Coronary artery (tissue), 2 donors: ENCODE results near the gene HSD3B1.
"Not testable (repeated sequence)": the region's sequence is repeated elsewhere in the genome, so short reads cannot be mapped to it uniquely, and the experiment has no call there.

ENCODE experiments used
- DNase-seq: peaks from one replicate; pipeline ENCODE4 v3.0.0-alpha.2; 2017; ENCODE audit warnings: low spot score
- H3K27ac ChIP-seq, 2 donors: fragments of 200-600 bp; sonication (generic); one replicate each; pipeline ENCODE4 v1.5.1; 2016 to 2019
- H3K4me3 ChIP-seq: fragments of 200-600 bp; sonication (generic); 2 replicates; pipeline ENCODE4 v1.5.1; 2016; ENCODE audit warnings: mild to moderate bottlenecking, moderate library complexity
- CTCF ChIP-seq: fragments of 200-600 bp; sonication (generic); IDR thresholded peaks from one replicate; pipeline ENCODE4 v1.5.1; 2019; ENCODE audit warnings: antibody characterized with exemption

The HSD3B1 gene

DNA sequence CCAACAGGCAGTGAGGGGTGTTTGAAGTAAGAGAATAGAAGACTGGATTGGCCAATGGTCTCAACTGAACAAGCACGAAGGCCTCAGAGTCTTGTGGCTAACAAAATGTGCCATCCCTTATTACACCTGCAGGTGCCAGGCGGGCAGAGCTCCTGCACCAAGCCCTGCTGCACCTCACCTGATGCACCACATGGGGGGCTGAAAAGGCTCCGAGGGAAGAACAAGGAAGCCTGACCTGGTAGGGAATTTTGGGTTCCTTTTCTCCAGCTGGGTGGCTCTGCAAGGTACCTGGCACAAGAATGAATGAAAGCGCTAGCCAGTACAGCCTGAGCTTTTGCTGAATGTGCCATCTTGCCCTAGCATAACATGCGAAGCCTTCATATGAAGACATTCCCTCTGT is 9.7 kb downstream of the HSD3B1 start:
- TF ChIP-seq CTCF = no peak
- H3K4me3 ChIP-seq = no peak overlapping the region
- DNase-seq = no peak
- no peak overlapping the region for H3K27ac ChIP-seq

DNA sequence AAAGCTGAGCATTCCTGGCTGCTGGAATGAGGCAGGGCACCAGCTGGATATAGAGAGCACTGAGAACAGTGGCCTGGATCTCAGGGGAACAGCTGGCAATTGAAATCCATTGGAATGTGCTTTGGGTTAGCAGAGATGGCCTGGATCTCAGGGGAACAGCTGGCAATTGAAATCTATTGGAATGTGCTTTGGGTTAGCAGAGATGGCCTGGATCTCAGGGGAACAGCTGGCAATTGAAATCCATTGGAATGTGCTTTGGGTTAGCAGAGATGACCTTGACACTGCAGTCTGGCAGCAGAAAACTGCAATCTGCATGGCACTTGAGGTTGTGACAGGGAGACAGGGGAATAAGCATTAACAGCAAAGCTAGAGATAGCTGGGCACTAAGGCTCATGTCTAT is 10.7 kb downstream of the HSD3B1 start:
- H3K4me3 ChIP-seq, DNase-seq, H3K27ac ChIP-seq: not testable (repeated sequence)

DNA sequence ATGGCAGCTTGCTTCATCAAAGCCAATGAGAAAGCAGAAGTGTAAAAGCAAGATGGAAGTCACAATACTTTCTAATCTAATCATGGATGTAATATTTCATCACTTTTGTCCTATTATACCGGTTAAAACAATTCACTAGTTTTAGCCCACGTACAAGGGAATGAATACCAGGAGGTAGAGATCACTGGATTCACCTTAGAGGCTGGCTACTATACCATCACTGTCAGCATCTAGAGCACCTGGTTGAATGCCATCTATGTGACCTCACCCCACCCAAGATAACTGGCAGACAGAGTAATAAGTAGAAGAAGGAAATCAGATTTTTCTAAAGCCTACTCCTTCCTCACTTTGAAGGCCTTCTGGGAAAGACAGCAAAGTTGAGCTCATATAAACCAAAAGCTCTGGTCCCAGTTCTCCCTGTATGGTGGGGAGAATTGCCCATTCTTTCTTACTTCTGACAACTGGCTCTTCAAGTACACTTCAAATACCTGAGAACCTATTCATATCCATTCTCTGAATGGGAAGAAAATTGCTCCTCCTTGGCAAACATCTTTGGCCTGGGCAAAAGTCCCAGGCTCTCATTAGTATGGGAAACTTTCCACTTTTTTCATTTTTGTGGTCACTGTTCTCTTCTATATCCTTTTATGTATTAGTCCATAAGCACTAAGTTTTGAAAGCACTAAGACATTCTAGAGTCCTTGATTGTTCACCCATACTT is 24.8 kb downstream of the HSD3B1 start:
- Histone ChIP-seq H3K4me3 (no peak overlapping the region), H3K27ac (no peak overlapping the region)
- no peak for TF ChIP-seq CTCF
- DNase-seq = no peak

DNA sequence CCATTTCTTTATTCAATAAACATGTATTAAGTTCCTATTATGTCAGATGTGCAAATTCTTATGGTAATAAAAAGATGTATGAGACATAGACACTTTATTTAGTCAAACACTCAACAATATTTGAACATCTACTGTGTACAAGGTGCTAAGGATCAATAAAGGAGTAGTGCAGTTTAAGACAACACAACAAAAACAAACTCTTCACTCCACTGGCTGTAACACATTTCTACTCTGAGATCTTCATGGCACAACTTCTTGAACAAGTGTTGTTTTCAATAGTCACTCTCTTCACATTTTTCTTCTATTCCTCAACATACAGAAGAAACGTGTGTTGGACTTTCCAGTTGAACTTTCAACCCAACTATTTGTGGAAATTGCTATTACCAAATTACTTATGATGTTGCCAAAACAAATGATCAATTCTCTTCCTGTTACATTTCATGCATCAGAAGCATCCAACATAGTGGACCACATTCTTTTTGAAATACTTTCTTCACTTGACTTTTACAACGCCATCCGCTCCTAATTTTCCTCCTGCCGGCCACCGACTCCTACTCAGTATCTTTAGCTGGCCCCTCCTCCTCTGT is 25.4 kb downstream of the HSD3B1 start:
- Histone ChIP-seq H3K27ac (no peak overlapping the region), H3K4me3 (no peak overlapping the region)
- TF ChIP-seq CTCF = no peak
- DNase-seq = no peak

GRCh38 chr1:119535381-119535780 is 28.4 kb downstream of the HSD3B1 start:
- no peak overlapping the region for H3K27ac ChIP-seq
- no peak for DNase-seq
- TF ChIP-seq CTCF = no peak
- H3K4me3 ChIP-seq = no peak overlapping the region

GRCh38 chr1:119537966-119538365 is 31.0 kb downstream of the HSD3B1 start:
- TF ChIP-seq CTCF = no peak
- no peak for DNase-seq
- Histone ChIP-seq H3K27ac (no peak overlapping the region), H3K4me3 (no peak overlapping the region)

DNA sequence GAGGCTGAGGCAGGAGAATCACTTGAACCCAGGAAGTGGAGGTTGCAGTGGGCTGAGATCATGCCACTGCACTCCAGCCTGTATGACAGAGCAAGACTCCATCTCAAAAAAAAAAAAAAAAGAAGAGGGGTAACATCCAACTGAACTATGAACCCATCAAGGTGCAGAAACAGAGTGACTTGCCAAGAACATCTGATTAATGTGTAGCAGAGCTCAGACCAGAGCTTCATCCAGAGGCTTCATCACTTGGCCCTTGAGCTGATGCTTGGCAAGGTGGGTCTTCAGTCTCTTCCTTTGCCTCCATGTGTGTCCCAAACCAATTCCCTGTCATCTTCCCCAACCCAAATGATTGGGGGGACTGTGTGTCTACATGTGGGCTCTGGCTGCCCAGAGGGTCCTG is 32.6 kb downstream of the HSD3B1 start:
- no peak for DNase-seq
- TF ChIP-seq CTCF = no peak
- H3K4me3 ChIP-seq = no peak overlapping the region
- no peak overlapping the region for H3K27ac ChIP-seq
